Measurements from ENCODE around the gene TIRAP. TPM values are rescaled to one million over a fixed set of nuclear protein-coding genes. Genes with fewer than 3 reads are reported as not detected.

TIRAP gene
- total and polyA plus RNA-seq, 3 donors from 2014 or later, result 3.6 to 5.9 (median 5.7) TPM

DNA sequence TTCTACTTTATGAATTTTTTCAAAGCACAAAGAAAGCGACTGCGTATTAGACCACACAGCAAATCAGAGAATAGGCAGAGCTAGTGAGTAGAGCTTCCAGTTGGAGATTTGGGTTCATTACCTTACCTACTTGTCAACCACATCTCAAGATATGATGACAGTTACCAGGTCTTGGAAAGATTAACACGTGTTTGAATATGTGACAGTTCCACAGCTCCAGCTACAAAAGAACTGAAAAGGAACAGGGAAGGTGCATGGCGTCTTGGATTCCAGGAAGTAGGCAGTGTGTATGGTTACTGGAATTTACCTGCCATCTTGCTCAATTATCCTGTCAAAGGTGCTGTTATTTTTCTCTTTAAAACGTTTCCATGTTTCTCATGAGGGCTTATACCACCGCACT is 5.3 kb downstream of the TIRAP start:
- WGBS, 2 donors, result 89 to 93% methylated on average over 6 of the region's 6 CpGs
- intact Hi-C loops (cut with DNase I; ENCODE audit: low total_unique reads), result no loop called here
- no peak for DNase-seq
- TF ChIP-seq CTCF (IDR thresholded peaks at IDR 0.05) (no peak), POLR2A (IDR thresholded peaks at IDR 0.05) (no peak)
- H3K36me3 ChIP-seq (ENCODE audit: low read depth, missing control alignments), result no peaks in the 10 kb centered on the region
- H3K27me3 ChIP-seq, result no peaks in the 10 kb centered on the region
- no peak overlapping the region for H3K27ac ChIP-seq
- no peak overlapping the region for H3K4me3 ChIP-seq
- no peaks in the 10 kb centered on the region for H3K9me3 ChIP-seq
- no peaks in the 10 kb centered on the region for H3K4me1 ChIP-seq

DNA sequence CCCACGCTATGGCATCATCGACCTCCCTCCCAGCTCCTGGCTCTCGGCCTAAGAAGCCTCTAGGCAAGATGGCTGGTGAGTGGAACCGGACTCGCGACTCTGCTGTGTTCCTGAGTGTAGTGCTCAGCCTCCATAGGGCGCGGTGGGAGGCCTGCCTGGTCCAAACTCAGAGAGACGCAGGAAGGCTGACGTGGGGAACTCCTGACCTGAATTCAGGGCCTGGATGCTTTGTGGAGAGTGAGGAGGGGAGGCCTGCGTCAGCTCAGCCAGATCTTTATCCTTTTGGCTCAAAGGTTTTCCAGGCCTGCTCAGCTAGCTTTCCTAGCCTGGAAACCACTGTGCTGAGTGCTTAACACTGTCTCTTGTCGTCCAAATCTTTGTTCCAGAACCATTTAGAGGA is 8.0 kb downstream of the TIRAP start:
- Histone ChIP-seq H3K4me3 (no peak overlapping the region), H3K4me1 (no peaks in the 10 kb centered on the region), H3K36me3 (ENCODE audit: low read depth, missing control alignments) (no peaks in the 10 kb centered on the region), H3K27ac (no peak overlapping the region), H3K27me3 (no peaks in the 10 kb centered on the region), H3K9me3 (no peaks in the 10 kb centered on the region)
- intact Hi-C loops (cut with DNase I; ENCODE audit: low total_unique reads), result no loop called here
- no peak for DNase-seq
- 87 to 89% methylated on average over 10 to 12 of the region's 12 CpGs for WGBS, 2 donors
- TF ChIP-seq CTCF (IDR thresholded peaks at IDR 0.05), result no peak
- TF ChIP-seq POLR2A (IDR thresholded peaks at IDR 0.05), result no peak

GRCh38 chr11:126293726-126294125 is 10.8 kb downstream of the TIRAP start:
- no peaks in the 10 kb centered on the region for H3K4me1 ChIP-seq
- H3K4me3 ChIP-seq, result no peak overlapping the region
- no peaks in the 10 kb centered on the region for H3K36me3 ChIP-seq (ENCODE audit: low read depth, missing control alignments)
- H3K27me3 ChIP-seq, result no peaks in the 10 kb centered on the region
- no peak for DNase-seq
- intact Hi-C loops (cut with DNase I; ENCODE audit: low total_unique reads), result no loop called here
- TF ChIP-seq CTCF (IDR thresholded peaks at IDR 0.05), result no peak
- TF ChIP-seq POLR2A (IDR thresholded peaks at IDR 0.05), result no peak
- no peaks in the 10 kb centered on the region for H3K9me3 ChIP-seq
- 83 to 92% methylated on average over 5 of the region's 5 CpGs for WGBS, 2 donors
- H3K27ac ChIP-seq, result no peak overlapping the region

- TF ChIP-seq CTCF (IDR thresholded peaks at IDR 0.05) (no peak), POLR2A (IDR thresholded peaks at IDR 0.05) (no peak)
- Histone ChIP-seq H3K27ac (no peak overlapping the region), H3K9me3 (no peaks in the 10 kb centered on the region), H3K4me1 (no peaks in the 10 kb centered on the region), H3K4me3 (no peak overlapping the region), H3K27me3 (no peaks in the 10 kb centered on the region), H3K36me3 (ENCODE audit: low read depth, missing control alignments) (no peaks in the 10 kb centered on the region)
- no peak for DNase-seq
- WGBS, 2 donors, result 70 to 81% methylated on average over 2 of the region's 2 CpGs
- intact Hi-C loops (cut with DNase I; ENCODE audit: low total_unique reads), result no loop called here
These were observed 14.1 kb downstream of the TIRAP start for GRCh38 chr11:126297004-126297403.

DNA sequence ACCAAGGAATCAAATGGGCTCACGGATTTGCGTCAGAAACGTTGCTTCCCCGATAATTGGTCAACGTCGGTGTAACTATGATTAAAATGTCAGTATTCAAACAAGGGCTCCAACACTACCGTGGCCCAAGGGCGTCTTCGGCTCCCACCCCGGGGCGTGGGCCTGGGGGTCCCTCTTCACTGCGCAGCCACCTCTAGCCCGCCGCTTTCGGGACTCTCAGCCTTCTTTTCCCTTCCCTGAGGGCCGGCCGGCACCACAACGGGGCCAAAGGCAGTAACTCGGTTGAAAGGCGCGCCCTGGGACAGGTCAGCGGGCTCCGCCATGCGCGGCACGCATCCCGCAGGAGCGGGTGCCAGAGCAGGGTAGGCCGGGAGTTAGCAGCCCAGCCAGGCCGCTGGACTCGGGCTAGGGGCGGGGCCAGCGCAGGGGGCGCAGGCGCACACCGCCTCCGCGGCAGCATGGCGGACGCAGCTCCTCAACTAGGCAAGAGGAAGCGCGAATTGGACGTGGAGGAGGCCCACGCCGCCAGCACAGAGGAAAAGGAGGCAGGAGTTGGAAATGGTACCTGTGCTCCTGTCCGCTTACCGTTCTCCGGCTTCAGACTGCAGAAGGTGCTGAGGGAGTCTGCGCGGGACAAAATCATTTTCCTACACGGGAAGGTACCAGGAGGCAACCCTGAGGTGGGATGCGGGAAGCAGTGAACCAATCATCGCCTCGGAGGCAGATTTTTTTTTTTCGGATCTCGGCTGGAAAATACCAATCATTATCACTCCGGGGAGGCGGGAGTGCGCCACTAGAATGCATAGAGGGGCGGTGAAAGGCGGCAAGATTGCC is 20.9 kb downstream of the TIRAP start, which contains the start of gene DCPS:
DCPS (plus strand) TSS at position 438 of the 834 bp plus-strand sequence; CDS start at position 459, 21 bp downstream.
- H3K27me3 ChIP-seq, result no peaks in the 10 kb centered on the region
- WGBS, 2 donors, result 1% methylated on average over 29 to 61 of the region's 61 CpGs
- intact Hi-C loops (cut with DNase I; ENCODE audit: low total_unique reads), result no loop called here
- H3K9me3 ChIP-seq, result no peaks in the 10 kb centered on the region
- no peaks in the 10 kb centered on the region for H3K36me3 ChIP-seq (ENCODE audit: low read depth, missing control alignments)
- peak; percentile 94 for DNase-seq
- peak within 1 kb of the TSS; percentile 67 to 71 for H3K4me3 ChIP-seq
- peak within 1 kb of the TSS; percentile 81 to 87 for H3K27ac ChIP-seq
- TF ChIP-seq POLR2A (IDR thresholded peaks at IDR 0.05) (peak; percentile 52), CTCF (IDR thresholded peaks at IDR 0.05) (no peak)
- H3K4me1 ChIP-seq, result peaks cover 10% of the 10 kb centered on the region

All from testis (tissue), 3 donors.